Peyer's patch (tissue), 4 donors: Measurements from ENCODE around the gene LRRFIP1.

Experiments used
- POLR2A ChIP-seq, 2 donors: fragments of 450-650 bp; IDR thresholded peaks; one replicate each; pipeline ENCODE4 v1.5.1; 2017; ENCODE audit warnings: antibody characterized with exemption in 2 of 2, mild to moderate bottlenecking in 2 of 2, moderate library complexity in 2 of 2
- TF ChIP-seq, protein P1 (sequence below), 6 experiments: fragments of 450-650 bp in 4 of 6; fragments of 200-600 bp in 2 of 6; sonication (generic) in 1 of 6; IDR thresholded peaks; one replicate each; pipeline ENCODE4 v1.5.1; 2017 to 2019; ENCODE audit warnings: antibody characterized with exemption in 6 of 6, mild to moderate bottlenecking in 3 of 6, moderate library complexity in 1 of 6

DNA sequence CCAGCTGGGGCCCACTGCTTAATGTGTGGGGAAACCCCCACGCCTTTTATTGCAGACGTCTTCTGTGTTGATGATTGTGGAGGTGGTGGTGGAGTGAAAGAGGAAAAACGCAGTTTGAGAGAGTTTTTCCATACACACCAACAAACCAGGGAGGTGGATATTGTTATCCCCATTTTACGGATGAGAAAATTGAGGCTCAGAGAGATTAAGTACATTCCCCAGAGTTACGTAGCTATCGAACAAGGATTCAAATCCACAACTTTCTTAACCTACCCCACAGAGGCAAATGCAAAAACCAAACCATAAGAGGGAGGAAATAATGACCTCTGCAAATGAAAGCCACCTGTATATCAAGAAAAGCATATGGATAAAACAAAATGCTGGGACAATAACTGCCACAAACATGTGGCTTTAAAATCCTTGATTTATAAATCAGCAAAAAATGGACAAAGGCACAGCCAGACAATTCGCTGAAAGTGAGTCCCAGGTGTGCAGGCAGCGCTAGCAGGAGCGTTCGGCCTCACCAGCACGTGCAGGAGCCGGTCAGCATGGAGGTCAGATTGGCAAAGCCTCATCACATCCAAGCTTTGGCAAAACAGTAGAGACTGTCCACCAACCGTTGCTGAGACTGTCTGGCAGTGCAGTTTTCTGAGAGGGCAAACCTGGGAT, 24.2 kb upstream of the LRRFIP1 start:
- no peak for TF ChIP-seq POLR2A (IDR thresholded peaks at IDR 0.05)
- TF ChIP-seq, protein P1, sequence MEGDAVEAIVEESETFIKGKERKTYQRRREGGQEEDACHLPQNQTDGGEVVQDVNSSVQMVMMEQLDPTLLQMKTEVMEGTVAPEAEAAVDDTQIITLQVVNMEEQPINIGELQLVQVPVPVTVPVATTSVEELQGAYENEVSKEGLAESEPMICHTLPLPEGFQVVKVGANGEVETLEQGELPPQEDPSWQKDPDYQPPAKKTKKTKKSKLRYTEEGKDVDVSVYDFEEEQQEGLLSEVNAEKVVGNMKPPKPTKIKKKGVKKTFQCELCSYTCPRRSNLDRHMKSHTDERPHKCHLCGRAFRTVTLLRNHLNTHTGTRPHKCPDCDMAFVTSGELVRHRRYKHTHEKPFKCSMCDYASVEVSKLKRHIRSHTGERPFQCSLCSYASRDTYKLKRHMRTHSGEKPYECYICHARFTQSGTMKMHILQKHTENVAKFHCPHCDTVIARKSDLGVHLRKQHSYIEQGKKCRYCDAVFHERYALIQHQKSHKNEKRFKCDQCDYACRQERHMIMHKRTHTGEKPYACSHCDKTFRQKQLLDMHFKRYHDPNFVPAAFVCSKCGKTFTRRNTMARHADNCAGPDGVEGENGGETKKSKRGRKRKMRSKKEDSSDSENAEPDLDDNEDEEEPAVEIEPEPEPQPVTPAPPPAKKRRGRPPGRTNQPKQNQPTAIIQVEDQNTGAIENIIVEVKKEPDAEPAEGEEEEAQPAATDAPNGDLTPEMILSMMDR (IDR thresholded peaks at IDR 0.05): no peak
